ENCODE results near the gene SEC31B.

SEC31B gene

GRCh38 chr10:100446130-100446761, 73.4 kb downstream of the SEC31B start:
- no peak for TF ChIP-seq EZH2 (IDR thresholded peaks at IDR 0.05; ENCODE audit: borderline replicate concordance, low read length)
- no peak for TF ChIP-seq CTCF (IDR thresholded peaks at IDR 0.05; ENCODE audit: low read length)
- no peaks in the 10 kb centered on the region for H3K9me2 ChIP-seq (ENCODE audit: low read depth, low read length)
- no peaks in the 10 kb centered on the region for H3K27me3 ChIP-seq (ENCODE audit: insufficient read depth, low read length)
- no peaks in the 10 kb centered on the region for H3K36me3 ChIP-seq (ENCODE audit: insufficient read depth, low read length)
- no peak overlapping the region for H3K27ac ChIP-seq (ENCODE audit: low read depth, low read length, poor library complexity, severe bottlenecking)
- H3K4me2 ChIP-seq (ENCODE audit: low read length) = no peak overlapping the region
- H3F3A ChIP-seq (ENCODE audit: insufficient read depth, low read length) = no peaks in the 10 kb centered on the region
- no peaks in the 10 kb centered on the region for H3K9me3 ChIP-seq (ENCODE audit: low read length)
- H3K4me1 ChIP-seq (ENCODE audit: insufficient read depth, low read length, severe bottlenecking) = no peaks in the 10 kb centered on the region
- H3K9ac ChIP-seq (ENCODE audit: low read length) = no peak overlapping the region
- H3K4me3 ChIP-seq (ENCODE audit: low read depth, low read length, poor library complexity, severe bottlenecking) = no peak overlapping the region
- no peaks in the 10 kb centered on the region for H4K20me1 ChIP-seq (ENCODE audit: insufficient read depth, low read length)
- H3K79me2 ChIP-seq (ENCODE audit: insufficient read depth, low read length) = no peaks in the 10 kb centered on the region
- H2AFZ ChIP-seq (ENCODE audit: low read length) = no peak overlapping the region

GRCh38 chr10:100442548-100442947, 77.1 kb downstream of the SEC31B start:
- no peak overlapping the region for H3K9ac ChIP-seq (ENCODE audit: low read length)
- no peaks in the 10 kb centered on the region for H3K9me3 ChIP-seq (ENCODE audit: low read length)
- no peaks in the 10 kb centered on the region for H3K27me3 ChIP-seq (ENCODE audit: insufficient read depth, low read length)
- H3K9me2 ChIP-seq (ENCODE audit: low read depth, low read length) = no peaks in the 10 kb centered on the region
- H4K20me1 ChIP-seq (ENCODE audit: insufficient read depth, low read length) = no peaks in the 10 kb centered on the region
- no peaks in the 10 kb centered on the region for H3K79me2 ChIP-seq (ENCODE audit: insufficient read depth, low read length)
- no peak overlapping the region for H3K4me3 ChIP-seq (ENCODE audit: low read depth, low read length, poor library complexity, severe bottlenecking)
- H3K4me2 ChIP-seq (ENCODE audit: low read length) = no peak overlapping the region
- H2AFZ ChIP-seq (ENCODE audit: low read length) = no peak overlapping the region
- no peaks in the 10 kb centered on the region for H3K36me3 ChIP-seq (ENCODE audit: insufficient read depth, low read length)
- H3K4me1 ChIP-seq (ENCODE audit: insufficient read depth, low read length, severe bottlenecking) = no peaks in the 10 kb centered on the region
- H3K27ac ChIP-seq (ENCODE audit: low read depth, low read length, poor library complexity, severe bottlenecking) = no peak overlapping the region
- TF ChIP-seq CTCF (IDR thresholded peaks at IDR 0.05; ENCODE audit: low read length) (no peak), EZH2 (IDR thresholded peaks at IDR 0.05; ENCODE audit: borderline replicate concordance, low read length) (no peak)
- no peaks in the 10 kb centered on the region for H3F3A ChIP-seq (ENCODE audit: insufficient read depth, low read length)

DNA sequence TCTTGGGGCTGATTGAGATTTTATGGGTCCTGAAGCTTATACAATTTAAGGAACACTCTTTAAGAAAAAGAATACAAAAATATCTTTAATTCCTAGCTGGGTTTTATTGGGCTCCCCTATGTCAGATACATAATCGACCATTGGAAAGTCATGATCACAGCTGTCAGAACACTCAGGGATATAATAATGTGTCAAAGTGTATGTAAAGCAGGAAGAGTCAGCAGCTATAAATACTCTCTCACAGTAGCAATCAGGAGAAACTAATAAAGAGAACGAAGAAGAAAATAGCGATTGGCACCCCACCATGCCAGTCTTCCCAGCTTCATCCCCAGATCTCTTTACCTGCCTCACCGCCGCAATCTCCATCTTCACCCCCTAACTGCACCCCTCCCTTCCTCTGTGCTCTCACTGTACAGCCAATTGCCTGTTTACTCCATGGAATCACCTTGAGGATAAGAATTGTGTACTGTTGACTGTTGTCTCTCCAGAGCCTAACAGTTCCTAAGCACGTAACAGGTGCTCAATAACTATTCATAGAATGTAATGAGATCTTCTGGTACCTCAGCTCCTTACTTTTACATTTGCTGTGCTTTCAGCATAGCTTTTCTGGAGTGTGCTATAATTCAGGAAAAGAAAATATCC, 80.9 kb downstream of the SEC31B start:
- TF ChIP-seq CTCF (IDR thresholded peaks at IDR 0.05; ENCODE audit: low read length) = no peak
- TF ChIP-seq EZH2 (IDR thresholded peaks at IDR 0.05; ENCODE audit: borderline replicate concordance, low read length) = no peak
- Histone ChIP-seq H3K4me3 (ENCODE audit: low read depth, low read length, poor library complexity, severe bottlenecking) (no peak overlapping the region), H3K4me2 (ENCODE audit: low read length) (no peak overlapping the region), H2AFZ (ENCODE audit: low read length) (no peak overlapping the region), H3F3A (ENCODE audit: insufficient read depth, low read length) (no peaks in the 10 kb centered on the region), H3K36me3 (ENCODE audit: insufficient read depth, low read length) (no peaks in the 10 kb centered on the region), H3K9me3 (ENCODE audit: low read length) (no peaks in the 10 kb centered on the region), H3K4me1 (ENCODE audit: insufficient read depth, low read length, severe bottlenecking) (no peaks in the 10 kb centered on the region), H3K9me2 (ENCODE audit: low read depth, low read length) (no peaks in the 10 kb centered on the region), H3K27me3 (ENCODE audit: insufficient read depth, low read length) (no peaks in the 10 kb centered on the region), H3K9ac (ENCODE audit: low read length) (no peak overlapping the region), H3K79me2 (ENCODE audit: insufficient read depth, low read length) (no peaks in the 10 kb centered on the region), H4K20me1 (ENCODE audit: insufficient read depth, low read length) (no peaks in the 10 kb centered on the region), H3K27ac (ENCODE audit: low read depth, low read length, poor library complexity, severe bottlenecking) (no peak overlapping the region)

All from OCI-LY1 (cell line).